K562 (cell line): Measurements from ENCODE around the gene ZBTB22.
A peak's percentile ranks its signal among the peaks of the same experiment; 100 is the strongest.

Experiments used
- ARID4B ChIP-seq: sonication (generic); formaldehyde crosslinking; IDR thresholded peaks from 2 replicates; pipeline ENCODE4 v1.8.0; 2022; ENCODE audit warnings: mild to moderate bottlenecking, missing genetic modification reagents
- CTCF ChIP-seq, 3 experiments: IDR thresholded peaks in 2 of 3; conservative IDR thresholded peaks in 1 of 3; 2 replicates each; pipeline ENCODE4 v1.5.1; 2011 to 2012; ENCODE audit warnings: low read length in 3 of 3, mild to moderate bottlenecking in 3 of 3, control low read depth in 2 of 3, improper control_type of control experiment in 1 of 3, inconsistent platforms in 1 of 3, low read depth in 1 of 3, mixed read lengths in 1 of 3, moderate library complexity in 1 of 3; ENCODE audit not compliant: insufficient read depth in 2 of 3
- FOXA3 ChIP-seq, 2 experiments: fragments of 450-650 bp in 1 of 2; sonication (generic) in 1 of 2; formaldehyde crosslinking; IDR thresholded peaks in 1 of 2; conservative IDR thresholded peaks in 1 of 2; 2 replicates each; pipeline versions ENCODE4 v1.4.0 to v1.8.0; 2020 to 2022; ENCODE audit warnings: mild to moderate bottlenecking in 2 of 2, missing genetic modification reagents in 1 of 2
- KAT7 ChIP-seq: sonication (generic); formaldehyde crosslinking; IDR thresholded peaks from 2 replicates; pipeline ENCODE4 v1.8.0; 2022; ENCODE audit warnings: missing genetic modification reagents, mild to moderate bottlenecking, borderline replicate concordance
- POLR2AphosphoS2 ChIP-seq: IDR thresholded peaks from 2 replicates; pipeline ENCODE4 v1.6.1; 2012; ENCODE audit warnings: low read length, improper control_type of control experiment
- POLR2AphosphoS5 ChIP-seq: IDR thresholded peaks from 2 replicates; pipeline ENCODE4 v1.6.1; 2011; ENCODE audit warnings: mild to moderate bottlenecking, low read depth, low read length, moderate library complexity; ENCODE audit not compliant: control insufficient read depth, insufficient read depth
- SPI1 ChIP-seq: IDR thresholded peaks from 2 replicates; pipeline ENCODE4 v1.6.1; 2011; ENCODE audit warnings: low read depth, low read length, control low read depth, borderline replicate concordance
- TF ChIP-seq, protein P1 (sequence below): IDR thresholded peaks from 2 replicates; pipeline ENCODE4 v1.6.1; 2012; ENCODE audit warnings: low read depth, low read length, improper control_type of control experiment, borderline replicate concordance
- TF ChIP-seq, protein P2 (sequence below), 3 experiments: fragments of 200-800 bp in 1 of 3; fragments of 250-450 bp in 1 of 3; fragments of 450-650 bp in 1 of 3; sonication (Bioruptor Pico) in 1 of 3; sonication (Bioruptor generic) in 1 of 3; formaldehyde crosslinking in 1 of 3; IDR thresholded peaks; 2 replicates each; pipeline versions ENCODE4 v1.6.1 to v1.8.0; 2016 to 2022; ENCODE audit warnings: mild to moderate bottlenecking in 2 of 3, missing genetic modification characterization in 2 of 3, missing compliant biosample characterization in 1 of 3, moderate library complexity in 1 of 3

DNA sequence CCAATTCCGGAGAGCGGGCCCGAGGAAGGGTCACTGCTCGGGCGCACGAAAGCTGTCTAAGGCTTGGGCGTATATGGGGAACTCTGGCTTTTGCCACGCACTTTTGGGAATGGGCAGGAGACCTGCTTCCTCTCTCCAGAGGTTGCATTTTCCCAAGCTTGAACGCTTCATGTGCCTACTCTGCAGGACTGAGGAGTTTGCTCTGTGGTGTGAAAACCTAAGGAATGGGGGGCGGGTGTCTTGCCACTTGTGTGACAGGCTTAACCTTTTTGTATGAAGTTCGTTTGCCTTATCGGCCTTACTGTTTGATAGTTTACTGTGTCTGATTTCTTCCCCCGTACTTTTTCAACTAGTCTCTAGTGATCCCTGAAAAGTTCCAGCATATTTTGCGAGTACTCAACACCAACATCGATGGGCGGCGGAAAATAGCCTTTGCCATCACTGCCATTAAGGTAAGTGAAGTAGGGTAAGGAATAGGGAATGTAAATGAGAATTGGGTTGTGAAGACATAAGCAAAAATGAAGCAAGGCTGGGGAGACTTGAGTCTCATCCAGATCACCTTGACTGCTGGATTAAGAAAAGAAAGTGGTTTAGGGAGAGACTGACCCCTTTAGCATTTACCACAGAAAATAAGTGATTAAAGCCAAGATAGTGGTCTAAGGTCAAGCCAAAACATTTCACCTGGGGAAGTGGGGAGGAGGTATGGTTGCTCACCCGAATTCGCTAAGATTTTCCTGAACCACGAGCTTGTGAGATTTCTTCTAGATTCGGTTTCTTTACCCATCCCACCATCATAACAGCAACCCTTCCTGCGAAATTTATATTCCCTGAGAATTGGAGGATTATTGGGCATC lies 45.0 kb downstream of the ZBTB22 start:
- TF ChIP-seq POLR2AphosphoS2: no peak
- TF ChIP-seq, protein P1, sequence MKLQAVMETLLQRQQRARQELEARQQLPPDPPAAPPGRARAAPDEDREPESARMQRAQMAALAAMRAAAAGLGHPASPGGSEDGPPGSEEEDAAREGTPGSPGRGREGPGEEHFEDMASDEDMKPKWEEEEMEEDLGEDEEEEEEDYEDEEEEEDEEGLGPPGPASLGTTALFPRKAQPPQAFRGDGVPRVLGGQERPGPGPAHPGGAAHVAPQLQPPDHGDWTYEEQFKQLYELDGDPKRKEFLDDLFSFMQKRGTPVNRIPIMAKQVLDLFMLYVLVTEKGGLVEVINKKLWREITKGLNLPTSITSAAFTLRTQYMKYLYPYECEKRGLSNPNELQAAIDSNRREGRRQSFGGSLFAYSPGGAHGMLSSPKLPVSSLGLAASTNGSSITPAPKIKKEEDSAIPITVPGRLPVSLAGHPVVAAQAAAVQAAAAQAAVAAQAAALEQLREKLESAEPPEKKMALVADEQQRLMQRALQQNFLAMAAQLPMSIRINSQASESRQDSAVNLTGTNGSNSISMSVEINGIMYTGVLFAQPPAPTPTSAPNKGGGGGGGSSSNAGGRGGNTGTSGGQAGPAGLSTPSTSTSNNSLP: no peak
- no peak for TF ChIP-seq CTCF (IDR thresholded peaks at IDR 0.05 in 2 of 3, conservative IDR thresholded peaks at IDR 0.05 in 1 of 3; ENCODE audit: insufficient read depth in 2 of 3, low read depth in 1 of 3, low read length in 3 of 3)
- TF ChIP-seq POLR2AphosphoS5: peak; percentile 22; the same call in 1 of the 2 replicates
- TF ChIP-seq ARID4B: peak; percentile 19; the same call in 1 of the 2 replicates
- TF ChIP-seq KAT7: no peak; the same call in 1 of the 2 replicates
- TF ChIP-seq, protein P2, sequence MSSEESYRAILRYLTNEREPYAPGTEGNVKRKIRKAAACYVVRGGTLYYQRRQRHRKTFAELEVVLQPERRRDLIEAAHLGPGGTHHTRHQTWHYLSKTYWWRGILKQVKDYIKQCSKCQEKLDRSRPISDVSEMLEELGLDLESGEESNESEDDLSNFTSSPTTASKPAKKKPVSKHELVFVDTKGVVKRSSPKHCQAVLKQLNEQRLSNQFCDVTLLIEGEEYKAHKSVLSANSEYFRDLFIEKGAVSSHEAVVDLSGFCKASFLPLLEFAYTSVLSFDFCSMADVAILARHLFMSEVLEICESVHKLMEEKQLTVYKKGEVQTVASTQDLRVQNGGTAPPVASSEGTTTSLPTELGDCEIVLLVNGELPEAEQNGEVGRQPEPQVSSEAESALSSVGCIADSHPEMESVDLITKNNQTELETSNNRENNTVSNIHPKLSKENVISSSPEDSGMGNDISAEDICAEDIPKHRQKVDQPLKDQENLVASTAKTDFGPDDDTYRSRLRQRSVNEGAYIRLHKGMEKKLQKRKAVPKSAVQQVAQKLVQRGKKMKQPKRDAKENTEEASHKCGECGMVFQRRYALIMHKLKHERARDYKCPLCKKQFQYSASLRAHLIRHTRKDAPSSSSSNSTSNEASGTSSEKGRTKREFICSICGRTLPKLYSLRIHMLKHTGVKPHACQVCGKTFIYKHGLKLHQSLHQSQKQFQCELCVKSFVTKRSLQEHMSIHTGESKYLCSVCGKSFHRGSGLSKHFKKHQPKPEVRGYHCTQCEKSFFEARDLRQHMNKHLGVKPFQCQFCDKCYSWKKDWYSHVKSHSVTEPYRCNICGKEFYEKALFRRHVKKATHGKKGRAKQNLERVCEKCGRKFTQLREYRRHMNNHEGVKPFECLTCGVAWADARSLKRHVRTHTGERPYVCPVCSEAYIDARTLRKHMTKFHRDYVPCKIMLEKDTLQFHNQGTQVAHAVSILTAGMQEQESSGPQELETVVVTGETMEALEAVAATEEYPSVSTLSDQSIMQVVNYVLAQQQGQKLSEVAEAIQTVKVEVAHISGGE (CRISPR knock-in tag; IDR thresholded peaks at IDR 0.05): no peak
- TF ChIP-seq FOXA3 (CRISPR knock-in tag; conservative IDR thresholded peaks at IDR 0.05 in 1 of 2, IDR thresholded peaks at IDR 0.05 in 1 of 2): peak in 1 of 2 experiments; percentile 42; a peak in 1 of 4 replicates
- TF ChIP-seq SPI1: no peak
